H9 (cell line): ENCODE data around the gene KIF19. TPM values are rescaled to one million over a fixed set of nuclear protein-coding genes. Genes with fewer than 3 reads are reported as not detected.

Experiments
- DNase-seq: peaks from one replicate; pipeline ENCODE4 v3.0.0-alpha.2; 2017
- H2AFZ ChIP-seq: one replicate; pipeline ENCODE4 v1.6.1; 2013; ENCODE audit warnings: mild to moderate bottlenecking, low read length, control low read depth, moderate library complexity
- H2AK5ac ChIP-seq: 2 replicates; pipeline ENCODE4 v1.6.1; 2013; ENCODE audit warnings: low read length, control low read depth, mixed read lengths; ENCODE audit not compliant: insufficient read length
- H2BK120ac ChIP-seq: one replicate; pipeline ENCODE4 v1.6.1; 2013; ENCODE audit warnings: low read depth, mild to moderate bottlenecking, low read length, control low read depth, inconsistent platforms; ENCODE audit not compliant: poor library complexity, severe bottlenecking
- H2BK12ac ChIP-seq: 2 replicates; pipeline ENCODE4 v1.6.1; 2013; ENCODE audit warnings: low read length, control low read depth, mixed read lengths, low read depth; ENCODE audit not compliant: insufficient read length
- H2BK15ac ChIP-seq: 2 replicates; pipeline ENCODE4 v1.6.1; 2013; ENCODE audit warnings: low read depth, low read length, control low read depth
- H2BK20ac ChIP-seq: one replicate; pipeline ENCODE4 v1.6.1; 2013; ENCODE audit warnings: low read depth, mild to moderate bottlenecking, low read length, control low read depth, inconsistent platforms; ENCODE audit not compliant: poor library complexity, severe bottlenecking
- H2BK5ac ChIP-seq: 2 replicates; pipeline ENCODE4 v1.6.1; 2013; ENCODE audit warnings: low read length, control low read depth, mixed read lengths; ENCODE audit not compliant: insufficient read length
- H3K14ac ChIP-seq: 2 replicates; pipeline ENCODE4 v1.6.1; 2013; ENCODE audit warnings: low read length, control low read depth; ENCODE audit not compliant: insufficient read depth
- H3K18ac ChIP-seq: 2 replicates; pipeline ENCODE4 v1.6.1; 2013; ENCODE audit warnings: low read depth, mild to moderate bottlenecking, mixed read lengths, low read length, control low read depth; ENCODE audit not compliant: insufficient read length
- H3K23ac ChIP-seq: 2 replicates; pipeline ENCODE4 v1.6.1; 2013; ENCODE audit warnings: low read length, control low read depth, mixed read lengths, low read depth; ENCODE audit not compliant: insufficient read length
- H3K23me2 ChIP-seq: 2 replicates; pipeline ENCODE4 v1.6.1; 2013; ENCODE audit warnings: low read depth, mild to moderate bottlenecking, mixed read lengths, low read length, control low read depth; ENCODE audit not compliant: insufficient read length, poor library complexity, severe bottlenecking
- H3K27ac ChIP-seq: 2 replicates; pipeline ENCODE4 v1.5.1; 2013; ENCODE audit warnings: low read length, control low read depth, mixed read lengths, low read depth; ENCODE audit not compliant: insufficient read length
- H3K27me3 ChIP-seq: 2 replicates; pipeline ENCODE4 v1.6.1; 2013; ENCODE audit warnings: low read length, control low read depth, inconsistent platforms; ENCODE audit not compliant: insufficient read depth
- H3K4ac ChIP-seq: 2 replicates; pipeline ENCODE4 v1.6.1; 2013; ENCODE audit warnings: low read depth, mild to moderate bottlenecking, control low read depth, inconsistent platforms, low read length, moderate library complexity
- H3K4me1 ChIP-seq: 2 replicates; pipeline ENCODE4 v1.6.1; 2013; ENCODE audit warnings: low read length, control low read depth, inconsistent platforms; ENCODE audit not compliant: insufficient read depth
- H3K4me2 ChIP-seq: 2 replicates; pipeline ENCODE4 v1.6.1; 2013; ENCODE audit warnings: low read length, control low read depth, mixed read lengths; ENCODE audit not compliant: insufficient read length, insufficient read depth
- H3K56ac ChIP-seq: 2 replicates; pipeline ENCODE4 v1.6.1; 2013; ENCODE audit warnings: low read depth, mild to moderate bottlenecking, mixed read lengths, low read length, control low read depth; ENCODE audit not compliant: insufficient read length
- H3K79me1 ChIP-seq: 2 replicates; pipeline ENCODE4 v1.6.1; 2013; ENCODE audit warnings: low read depth, mild to moderate bottlenecking, moderate library complexity, low read length, control low read depth, inconsistent platforms; ENCODE audit not compliant: insufficient read depth, poor library complexity, severe bottlenecking
- H3K79me2 ChIP-seq: 2 replicates; pipeline ENCODE4 v1.6.1; 2013; ENCODE audit warnings: low read length, control low read depth, inconsistent platforms; ENCODE audit not compliant: insufficient read depth
- H3K9ac ChIP-seq: 2 replicates; pipeline ENCODE4 v1.6.1; 2013; ENCODE audit warnings: low read length, control low read depth, mixed read lengths; ENCODE audit not compliant: insufficient read length; ENCODE audit errors: extremely low read depth
- H3K9me3 ChIP-seq: one replicate; pipeline ENCODE4 v1.6.1; 2013; ENCODE audit warnings: low read depth, low read length, inconsistent platforms; ENCODE audit not compliant: control insufficient read depth
- H3T11ph ChIP-seq: one replicate; pipeline ENCODE4 v1.6.1; 2013; ENCODE audit warnings: mild to moderate bottlenecking, low read length, control low read depth, inconsistent platforms
- H4K20me1 ChIP-seq: one replicate; pipeline ENCODE4 v1.6.1; 2013; ENCODE audit not compliant: control insufficient read depth, insufficient read length, insufficient read depth
- H4K5ac ChIP-seq: 2 replicates; pipeline ENCODE4 v1.6.1; 2013; ENCODE audit warnings: low read depth, mild to moderate bottlenecking, mixed read lengths, low read length, control low read depth; ENCODE audit not compliant: insufficient read length
- H4K8ac ChIP-seq: replicated peaks from 2 replicates; pipeline ENCODE4 v1.6.1; 2013; ENCODE audit warnings: low read length, control low read depth, mixed read lengths, low read depth; ENCODE audit not compliant: insufficient read length
- H4K91ac ChIP-seq: 2 replicates; pipeline ENCODE4 v1.6.1; 2013; ENCODE audit warnings: low read depth, mild to moderate bottlenecking, moderate library complexity, mixed read lengths, low read length, control low read depth; ENCODE audit not compliant: insufficient read length
- H3K27ac Mint-ChIP-seq, 3 experiments: 2 replicates in 2 of 3; 3 replicates in 1 of 3; pipeline ENCODE4 v1.8.0; 2020 to 2021; ENCODE audit warnings: mixed read lengths in 3 of 3, mild to moderate bottlenecking in 1 of 3, moderate library complexity in 1 of 3
- H3K27me3 Mint-ChIP-seq: 2 replicates; pipeline ENCODE4 v1.8.0; 2021; ENCODE audit warnings: low read depth, mild to moderate bottlenecking, moderate library complexity, mixed read lengths
- H3K36me3 Mint-ChIP-seq, 3 experiments: 2 replicates in 2 of 3; 3 replicates in 1 of 3; pipeline ENCODE4 v1.8.0; 2020 to 2021; ENCODE audit warnings: low read depth in 3 of 3, mixed read lengths in 3 of 3; ENCODE audit not compliant: insufficient read depth in 1 of 3
- H3K4me1 Mint-ChIP-seq, 2 experiments: 2 replicates each; pipeline ENCODE4 v1.8.0; 2020; ENCODE audit warnings: mixed read lengths in 2 of 2
- H3K4me3 Mint-ChIP-seq, 2 experiments: 2 replicates in 1 of 2; 3 replicates in 1 of 2; pipeline ENCODE4 v1.8.0; 2020 to 2021; ENCODE audit warnings: mild to moderate bottlenecking in 2 of 2, mixed read lengths in 2 of 2, moderate library complexity in 1 of 2
- H3K9me3 Mint-ChIP-seq, 2 experiments: 2 replicates in 1 of 2; 3 replicates in 1 of 2; pipeline ENCODE4 v1.8.0; 2020; ENCODE audit warnings: mild to moderate bottlenecking in 2 of 2, mixed read lengths in 2 of 2, moderate library complexity in 1 of 2
- CTCF ChIP-seq: fragments of 200-600 bp; sonication (generic); conservative IDR thresholded peaks from 3 replicates; pipeline ENCODE4 v1.8.0; 2021; ENCODE audit warnings: antibody characterized with exemption, mild to moderate bottlenecking
- WGBS: extraction: QIAGEN DNeasy Blood & Tissue Kit; methylation state at CpG from one replicate; pipeline ENCODE4 v1.1.7; 2013; ENCODE audit warnings: missing lambda C conversion rate, low lambda C conversion rate, mixed read lengths; ENCODE audit not compliant: insufficient read length; ENCODE audit errors: extremely low coverage; 5-methylcytosine and 5-hydroxymethylcytosine counted together
- total RNA-seq: library from RNA; stranded (reverse); gene quantifications from 2 replicates; pipeline ENCODE4 v1.2.1, GENCODE V29; 2021

The KIF19 gene
- total RNA-seq, 1 experiment from 2014 or later, result 0.13 TPM

DNA sequence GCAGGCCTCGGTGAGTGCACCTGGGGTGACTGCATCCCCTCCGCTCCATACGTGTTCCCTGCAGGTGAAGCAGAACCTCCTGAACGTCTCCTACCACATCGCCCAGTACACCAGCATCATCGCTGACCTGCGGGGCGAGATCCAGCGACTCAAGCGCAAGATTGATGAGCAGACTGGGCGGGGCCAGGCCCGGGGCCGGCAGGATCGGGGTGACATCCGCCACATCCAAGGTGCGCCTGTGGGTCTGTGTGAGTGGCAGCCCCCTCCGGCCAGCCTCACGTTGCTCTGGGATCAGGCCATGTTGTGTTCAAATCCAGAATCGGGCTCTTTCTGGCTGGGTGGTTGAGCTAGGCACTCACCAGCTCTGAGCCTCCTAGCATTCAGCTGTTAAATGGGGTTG is 23.1 kb downstream of the KIF19 start:
- DNase-seq, result no peak
- H3T11ph ChIP-seq, result no peak overlapping the region
- no peaks in the 10 kb centered on the region for H3K9me3 ChIP-seq
- H3K4me1 ChIP-seq, result no peaks in the 10 kb centered on the region
- Mint-ChIP-seq H3K4me3 (no peak overlapping the region), H3K27ac (no peak overlapping the region), H3K9me3 (no peaks in the 10 kb centered on the region), H3K36me3 (no peaks in the 10 kb centered on the region), H3K4me1 (peaks cover 7 to 19% of the 10 kb centered on the region in 2 experiments; a peak in 3 of 4 replicates), H3K27me3 (peaks cover 82% of the 10 kb centered on the region)
- no peak overlapping the region for H2BK120ac ChIP-seq
- H3K9ac ChIP-seq, result no peak overlapping the region
- no peak overlapping the region for H2BK20ac ChIP-seq
- H2AFZ ChIP-seq, result no peak overlapping the region
- H4K5ac ChIP-seq, result no peak overlapping the region
- no peak overlapping the region for H4K91ac ChIP-seq
- H3K27me3 ChIP-seq, result peaks cover 13% of the 10 kb centered on the region; the same call in 1 of the 2 replicates
- H3K18ac ChIP-seq, result no peak overlapping the region
- H3K27ac ChIP-seq, result no peak overlapping the region
- no peak overlapping the region for H2BK12ac ChIP-seq
- no peak overlapping the region for H3K4ac ChIP-seq
- no peak overlapping the region for H3K14ac ChIP-seq
- no peak overlapping the region for H3K56ac ChIP-seq
- H2BK5ac ChIP-seq, result no peak overlapping the region
- no peak overlapping the region for H3K4me2 ChIP-seq
- no peaks in the 10 kb centered on the region for H3K23me2 ChIP-seq
- no peak overlapping the region for H2BK15ac ChIP-seq
- H3K79me1 ChIP-seq, result no peaks in the 10 kb centered on the region
- H4K20me1 ChIP-seq, result no peaks in the 10 kb centered on the region
- no peak overlapping the region for H3K23ac ChIP-seq
- H3K79me2 ChIP-seq, result no peaks in the 10 kb centered on the region
- H2AK5ac ChIP-seq, result no peak overlapping the region
- TF ChIP-seq CTCF, result no peak
- WGBS, result no CpG with 5 or more reads among the region's 19 CpGs
- no peak overlapping the region for H4K8ac ChIP-seq
